ENCODE results near the gene LONP1.

GRCh38 chr19:5693195-5694166 is 26.5 kb downstream of the LONP1 start:
- TF ChIP-seq, protein P1, sequence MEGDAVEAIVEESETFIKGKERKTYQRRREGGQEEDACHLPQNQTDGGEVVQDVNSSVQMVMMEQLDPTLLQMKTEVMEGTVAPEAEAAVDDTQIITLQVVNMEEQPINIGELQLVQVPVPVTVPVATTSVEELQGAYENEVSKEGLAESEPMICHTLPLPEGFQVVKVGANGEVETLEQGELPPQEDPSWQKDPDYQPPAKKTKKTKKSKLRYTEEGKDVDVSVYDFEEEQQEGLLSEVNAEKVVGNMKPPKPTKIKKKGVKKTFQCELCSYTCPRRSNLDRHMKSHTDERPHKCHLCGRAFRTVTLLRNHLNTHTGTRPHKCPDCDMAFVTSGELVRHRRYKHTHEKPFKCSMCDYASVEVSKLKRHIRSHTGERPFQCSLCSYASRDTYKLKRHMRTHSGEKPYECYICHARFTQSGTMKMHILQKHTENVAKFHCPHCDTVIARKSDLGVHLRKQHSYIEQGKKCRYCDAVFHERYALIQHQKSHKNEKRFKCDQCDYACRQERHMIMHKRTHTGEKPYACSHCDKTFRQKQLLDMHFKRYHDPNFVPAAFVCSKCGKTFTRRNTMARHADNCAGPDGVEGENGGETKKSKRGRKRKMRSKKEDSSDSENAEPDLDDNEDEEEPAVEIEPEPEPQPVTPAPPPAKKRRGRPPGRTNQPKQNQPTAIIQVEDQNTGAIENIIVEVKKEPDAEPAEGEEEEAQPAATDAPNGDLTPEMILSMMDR (IDR thresholded peaks at IDR 0.05; ENCODE audit: control extremely low read depth in 1 of 3, insufficient read depth in 1 of 3, low read depth in 1 of 3, low read length in 3 of 3): no peak
- no peak for TF ChIP-seq SRF (IDR thresholded peaks at IDR 0.05; ENCODE audit: low read depth, low read length)
- no peak for TF ChIP-seq TCF12 (IDR thresholded peaks at IDR 0.05; ENCODE audit: low read depth, low read length)
- TF ChIP-seq POLR2AphosphoS5 (IDR thresholded peaks at IDR 0.05; ENCODE audit: low read depth, low read length): peak; percentile 90
- TF ChIP-seq SIN3A (conservative IDR thresholded peaks at IDR 0.05 in 1 of 2, IDR thresholded peaks at IDR 0.05 in 1 of 2; ENCODE audit: low read depth in 1 of 2, low read length in 2 of 2): no peak
- no peak for TF ChIP-seq ASH2L (IDR thresholded peaks at IDR 0.05; ENCODE audit: low read length)
- TF ChIP-seq POLR2A (IDR thresholded peaks at IDR 0.05; ENCODE audit: control extremely low read depth in 1 of 2, low read depth in 2 of 2, low read length in 2 of 2): peak; percentile 16 to 52
- no peak for TF ChIP-seq JUND (IDR thresholded peaks at IDR 0.05; ENCODE audit: low read length)
- no peak for TF ChIP-seq EZH2 (IDR thresholded peaks at IDR 0.05; ENCODE audit: low read depth, low read length, severe bottlenecking)
- TF ChIP-seq POU5F1 (IDR thresholded peaks at IDR 0.05; ENCODE audit: low read depth, low read length): no peak
- TF ChIP-seq, protein P2, sequence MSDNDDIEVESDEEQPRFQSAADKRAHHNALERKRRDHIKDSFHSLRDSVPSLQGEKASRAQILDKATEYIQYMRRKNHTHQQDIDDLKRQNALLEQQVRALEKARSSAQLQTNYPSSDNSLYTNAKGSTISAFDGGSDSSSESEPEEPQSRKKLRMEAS (IDR thresholded peaks at IDR 0.05): 0 out of 2 replicates have a peak, but pooled peaks have one; percentile 27
- TF ChIP-seq ZNF274 (IDR thresholded peaks at IDR 0.05; ENCODE audit: borderline replicate concordance, extremely low read depth, low read length): no peak

Measured in H1 (cell line).